Measurements from ENCODE around the gene TRIM3.

The TRIM3 gene

GRCh38 chr11:6480299-6480914 lies 6.7 kb upstream of the TRIM3 start:
- DNase-seq (ENCODE audit: low spot score): no peak

GRCh38 chr11:6476571-6476970 lies 2.8 kb upstream of the TRIM3 start:
- DNase-seq (ENCODE audit: low spot score): no peak

- DNase-seq (ENCODE audit: low spot score): no peak
Observed at GRCh38 chr11:6475936-6476335, 2.2 kb upstream of the TRIM3 start.

GRCh38 chr11:6474806-6475500 lies 1.2 kb upstream of the TRIM3 start:
- no peak for DNase-seq (ENCODE audit: low spot score)

- DNase-seq (ENCODE audit: low spot score): no peak
Observed at GRCh38 chr11:6474413-6474792, 662 bp upstream of the TRIM3 start.

- DNase-seq (ENCODE audit: low spot score): no peak
Observed at GRCh38 chr11:6472934-6473333, 807 bp downstream of the TRIM3 start.

GRCh38 chr11:6469599-6469998 lies 4.1 kb downstream of the TRIM3 start:
- DNase-seq (ENCODE audit: low spot score): no peak

GRCh38 chr11:6468712-6469495 lies 4.8 kb downstream of the TRIM3 start:
- DNase-seq (ENCODE audit: low spot score): peak; percentile 99

GRCh38 chr11:6459099-6459450 lies 14.7 kb downstream of the TRIM3 start:
- DNase-seq (ENCODE audit: low spot score): no peak

- no peak for DNase-seq (ENCODE audit: low spot score)
Observed at GRCh38 chr11:6458352-6459098, 15.2 kb downstream of the TRIM3 start.

- DNase-seq (ENCODE audit: low spot score): no peak
Observed at GRCh38 chr11:6457581-6458320, 16.0 kb downstream of the TRIM3 start.

- no peak for DNase-seq (ENCODE audit: low spot score)
Observed at GRCh38 chr11:6456361-6457073, 17.2 kb downstream of the TRIM3 start.

GRCh38 chr11:6455070-6455469 lies 18.7 kb downstream of the TRIM3 start:
- no peak for DNase-seq (ENCODE audit: low spot score)

- no peak for DNase-seq (ENCODE audit: low spot score)
Observed at GRCh38 chr11:6453152-6453551, 20.6 kb downstream of the TRIM3 start.

- no peak for DNase-seq (ENCODE audit: low spot score)
Observed at GRCh38 chr11:6452219-6452618, 21.5 kb downstream of the TRIM3 start.

- no peak for DNase-seq (ENCODE audit: low spot score)
Observed at GRCh38 chr11:6448574-6448973, 25.2 kb downstream of the TRIM3 start.

- DNase-seq (ENCODE audit: low spot score): peak; percentile 82
Observed at GRCh38 chr11:6443269-6444003, 30.3 kb downstream of the TRIM3 start.

GRCh38 chr11:6442441-6442840 lies 31.3 kb downstream of the TRIM3 start:
- DNase-seq (ENCODE audit: low spot score): no peak

GRCh38 chr11:6440906-6441358 lies 32.8 kb downstream of the TRIM3 start, which contains the start of gene HPX:
Gene HPX (minus strand): TSS chr11:6440987. CDS start chr11:6440963, 24 bp downstream.
- no peak for DNase-seq (ENCODE audit: low spot score)

GRCh38 chr11:6438979-6439571 lies 34.7 kb downstream of the TRIM3 start:
- peak; percentile 76 for DNase-seq (ENCODE audit: low spot score)

Measured in iPS-NIHi11 (cell line).